Heart left ventricle (tissue), 16 donors: ENCODE measurements around the gene DCLRE1A. TPM values are rescaled to one million over a fixed set of nuclear protein-coding genes. Genes with fewer than 3 reads are reported as not detected.
"Not testable (repeated sequence)": the region's sequence is repeated elsewhere in the genome, so short reads cannot be mapped to it uniquely, and the experiment has no call there.

ENCODE experiments used
- ATAC-seq, 4 donors: fragments of 200-7000 bp; cut with Tn5 transposase; one replicate each; pipeline ENCODE4 v1.9.1; 2020 to 2022; ENCODE audit warnings: moderate library complexity in 4 of 4, mild to moderate bottlenecking in 3 of 4, moderate number of reproducible peaks in 1 of 4
- DNase-seq, 5 donors: peaks; one replicate each; pipeline ENCODE4 v3.0.0-alpha.2; 2020
- H3K27ac ChIP-seq, 12 donors: fragments of 200-600 bp; sonication (generic) in 4 of 12; one replicate each; pipeline versions ENCODE4 v1.5.0 to v1.8.0; 2016 to 2022; ENCODE audit warnings: mild to moderate bottlenecking in 2 of 12
- H3K27me3 ChIP-seq, 9 donors: fragments of 200-600 bp; sonication (generic) in 2 of 9; one replicate each; pipeline versions ENCODE4 v1.5.1 to v1.8.0; 2016 to 2022; ENCODE audit warnings: mild to moderate bottlenecking in 3 of 9
- H3K36me3 ChIP-seq, 9 donors: fragments of 200-600 bp; sonication (generic) in 2 of 9; one replicate each; pipeline versions ENCODE4 v1.5.0 to v1.8.0; 2018 to 2022; ENCODE audit warnings: mild to moderate bottlenecking in 2 of 9
- H3K4me1 ChIP-seq, 12 donors: fragments of 200-600 bp; sonication (generic) in 4 of 12; one replicate each; pipeline versions ENCODE4 v1.5.0 to v1.8.0; 2016 to 2022; ENCODE audit warnings: mild to moderate bottlenecking in 3 of 12
- H3K4me3 ChIP-seq, 12 donors: fragments of 200-600 bp; sonication (generic) in 4 of 12; one replicate each; pipeline versions ENCODE4 v1.5.0 to v1.8.0; 2017 to 2022; ENCODE audit warnings: mild to moderate bottlenecking in 9 of 12, moderate library complexity in 4 of 12
- H3K9me3 ChIP-seq, 12 donors: fragments of 200-600 bp; sonication (generic) in 4 of 12; one replicate each; pipeline versions ENCODE4 v1.5.0 to v1.8.0; 2016 to 2022; ENCODE audit warnings: mild to moderate bottlenecking in 1 of 12
- CTCF ChIP-seq, 12 donors: fragments of 200-600 bp; sonication (generic) in 4 of 12; IDR thresholded peaks; one replicate each; pipeline versions ENCODE4 v1.5.0 to v1.8.0; 2018 to 2022; ENCODE audit warnings: antibody characterized with exemption in 12 of 12, mild to moderate bottlenecking in 5 of 12
- POLR2A ChIP-seq, 2 donors: fragments of 450-650 bp; IDR thresholded peaks; one replicate each; pipeline ENCODE4 v1.6.1; 2017; ENCODE audit warnings: antibody characterized with exemption in 2 of 2, mild to moderate bottlenecking in 2 of 2, moderate library complexity in 2 of 2
- WGBS, 4 donors: extraction: QIAGEN DNeasy Blood & Tissue Kit in 2 of 4; methylation state at CpG; one replicate each; pipeline versions ENCODE4 v1.1.5 to v1.1.7; 2013 to 2018; 5-methylcytosine and 5-hydroxymethylcytosine counted together
- intact Hi-C, 10 donors: fragments of 100-400 bp; cut with DNase I; formaldehyde crosslinking; loops; one replicate each; pipeline versions ENCODE4 v1.11.1 to v1.14.2; 2022
- polyA plus RNA-seq, 2 donors: library from polyadenylated mRNA; stranded (reverse); fragments of 200-250 nt; gene quantifications; one replicate each; pipeline ENCODE4 v1.2.3, GENCODE V29; 2013
- total RNA-seq, 9 donors: library from RNA; depleted of rRNA in 2 of 9; stranded (reverse); fragments of >200 nt in 2 of 9; fragmentation: NEBNext Ultra II Directional in 3 of 9; extraction: Animal tissue kit (Norgen Biotek cat#: 25700) in 3 of 9; gene quantifications; one replicate each; pipeline versions ENCODE4 v1.1.0 to v1.2.4, GENCODE V29; 2016 to 2023
- donor health status: ischemic (EF 13 %, LVEDD 7.1; RV severe dilation, severe dysfunction).
- donor health status: healthy with polysubstance abuse.
- donor health status: DM: no; HTN: yes; CAD: no.
- donor health status: DM: no; HTN: no; CAD: no.
- donor health status: ischemic (EF 25% LVEDD 6.9; RV normal size, moderate dysfunction).
- donor health status: ischemic (EF 25% LVEDD 5.7; RV mildly dilated, moderate dysfunction).
- donor health status: healthy.
- donor health status: DM: yes; HTN: yes; CAD: no.
- donor health status: ischemic (EF 35%, LVEDD 5.7; RV mildly dilated, moderate dysfunction).
- donor health status: nonischemic (EF 11% LVEDD 7.7; RV severe dilation, severe dysfunction).
- donor health status: DM: yes; HTN: yes; CAD: no.
- donor health status: PGD.
- donor health status: ischemic (EF 29% LVEDD 5.4; RV normal size, mild dysfunction).
- donor health status: nonischemic (EF 23%, LVEDD 6.1; RV moderate dilation, normal function).

DCLRE1A gene
- total and polyA plus RNA-seq, 11 donors = 3.5 to 8.5 (median 6.1) TPM

DNA sequence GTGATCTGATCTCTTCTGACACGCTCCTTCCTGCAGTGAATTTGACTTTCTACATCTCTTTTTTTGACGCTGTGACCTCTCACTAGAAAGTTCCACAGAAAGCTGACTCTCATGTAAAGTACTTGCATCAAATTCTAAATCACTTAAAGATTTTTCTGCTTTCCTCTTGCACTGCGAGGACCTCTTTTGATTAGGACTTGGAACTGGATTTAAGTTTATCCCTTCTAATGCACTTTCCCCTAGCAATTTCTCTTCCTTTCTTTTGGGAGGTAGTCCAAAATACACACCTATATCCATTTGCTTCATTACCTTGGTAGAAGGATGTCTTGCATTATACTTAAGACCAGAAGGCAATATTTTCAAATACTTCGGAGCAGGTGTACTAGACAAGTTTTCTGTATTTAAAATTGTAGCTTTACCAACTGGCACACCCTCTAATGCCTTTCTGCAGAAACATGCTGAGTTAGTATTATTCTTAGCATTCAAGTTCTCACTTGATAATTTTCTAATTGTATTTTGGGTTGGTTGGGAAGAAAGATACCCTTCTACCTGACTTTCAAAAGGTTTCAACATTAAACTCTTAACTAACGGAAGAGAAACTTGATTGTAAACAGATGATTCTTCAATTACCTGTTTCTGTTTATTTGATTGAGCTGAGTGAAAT is 4.6 kb downstream of the DCLRE1A start:
- intact Hi-C loops = no loop called here
- Histone ChIP-seq H3K4me3 (no peak overlapping the region), H3K9me3 (no peaks in the 10 kb centered on the region), H3K4me1 (peaks cover 0 to 24% (median 14%) of the 10 kb centered on the region in 12 donors), H3K27me3 (no peaks in the 10 kb centered on the region), H3K27ac (no peak overlapping the region), H3K36me3 (peaks cover 0 to 42% (median 23%) of the 10 kb centered on the region in 9 donors)
- 92 to 96% (median 95%) methylated on average over 5 of the region's 5 CpGs for WGBS, 4 donors
- DNase-seq (no peak), ATAC-seq (no peak)
- TF ChIP-seq POLR2A (IDR thresholded peaks at IDR 0.05) (no peak), CTCF (IDR thresholded peaks at IDR 0.05) (no peak)

- intact Hi-C loops = no loop called here
- TF ChIP-seq POLR2A (IDR thresholded peaks at IDR 0.05) (no peak), CTCF (IDR thresholded peaks at IDR 0.05) (no peak)
- no peaks in the 10 kb centered on the region for H3K9me3 ChIP-seq
- H3K36me3 ChIP-seq = peaks cover 0 to 67% (median 46%) of the 10 kb centered on the region in 9 donors
- H3K27me3 ChIP-seq = no peaks in the 10 kb centered on the region
- DNase-seq (no peak), ATAC-seq (no peak)
- no peak overlapping the region for H3K4me3 ChIP-seq
- 84 to 95% (median 88%) methylated on average over 2 of the region's 2 CpGs for whole genome bisulfite sequencing, 4 donors
- H3K27ac ChIP-seq = no peak overlapping the region
- H3K4me1 ChIP-seq = peaks cover 0 to 8% (median 0%) of the 10 kb centered on the region in 12 donors
These were observed 7.8 kb downstream of the DCLRE1A start for GRCh38 chr10:113846036-113846435.

GRCh38 chr10:113843972-113844485 is 9.9 kb downstream of the DCLRE1A start:
- DNase-seq (no peak), ATAC-seq (no peak)
- Histone ChIP-seq H3K9me3 (no peaks in the 10 kb centered on the region), H3K36me3 (peaks cover 0 to 78% (median 51%) of the 10 kb centered on the region in 9 donors), H3K27me3 (no peaks in the 10 kb centered on the region), H3K4me3 (no peak overlapping the region), H3K4me1 (peaks cover 0 to 6% (median 0%) of the 10 kb centered on the region in 12 donors), H3K27ac (no peak overlapping the region)
- WGBS, 4 donors = 36 to 57% (median 55%) methylated on average over 6 of the region's 6 CpGs
- intact Hi-C loops = no loop called here
- no peak for TF ChIP-seq POLR2A (IDR thresholded peaks at IDR 0.05)

GRCh38 chr10:113842171-113842570 is 11.7 kb downstream of the DCLRE1A start:
- no peaks in the 10 kb centered on the region for H3K9me3 ChIP-seq
- intact Hi-C loops = no loop called here
- no peak for TF ChIP-seq CTCF (IDR thresholded peaks at IDR 0.05)
- no peak for TF ChIP-seq POLR2A (IDR thresholded peaks at IDR 0.05)
- peaks cover 0 to 89% (median 54%) of the 10 kb centered on the region in 9 donors for H3K36me3 ChIP-seq
- DNase-seq (no peak), ATAC-seq (no peak)
- H3K27ac ChIP-seq = no peak overlapping the region
- 78 to 96% (median 93%) methylated on average over 1 of the region's 1 CpG for WGBS, 4 donors
- H3K4me3 ChIP-seq = no peak overlapping the region
- H3K4me1 ChIP-seq = peaks cover 0 to 6% (median 0%) of the 10 kb centered on the region in 12 donors
- H3K27me3 ChIP-seq = no peaks in the 10 kb centered on the region

GRCh38 chr10:113828567-113828966 is 25.3 kb downstream of the DCLRE1A start:
- H3K36me3 ChIP-seq, H3K27ac ChIP-seq, H3K4me3 ChIP-seq, H3K27me3 ChIP-seq, H3K9me3 ChIP-seq, DNase-seq, intact Hi-C loops, ATAC-seq, H3K4me1 ChIP-seq: not testable (repeated sequence)
- 86 to 92% (median 91%) methylated on average over 10 of the region's 10 CpGs for WGBS, 4 donors
